Activated CD8-positive, alpha-beta memory T cell treated with anti-CD3 and anti-CD28 coated beads, Interleukin-2, amount 50 U/mL, for 48 hours (primary cell): ENCODE data around the gene TBC1D24.

ENCODE experiments used
- DNase-seq: peaks from one replicate; pipeline ENCODE4 v3.0.0-alpha.2; 2020

The TBC1D24 gene

GRCh38 chr16:2483939-2484897 lies 9.3 kb downstream of the TBC1D24 start:
- no peak for DNase-seq

- DNase-seq, result no peak
Observed at GRCh38 chr16:2484898-2485508, 10.1 kb downstream of the TBC1D24 start.

- no peak for DNase-seq
Observed at GRCh38 chr16:2485811-2486507, 11.0 kb downstream of the TBC1D24 start.

GRCh38 chr16:2486645-2487516 lies 12.0 kb downstream of the TBC1D24 start:
- peak; percentile 83 for DNase-seq

- no peak for DNase-seq
Observed at GRCh38 chr16:2487517-2487842, 12.6 kb downstream of the TBC1D24 start.

GRCh38 chr16:2487903-2488531 lies 13.1 kb downstream of the TBC1D24 start:
- no peak for DNase-seq

- no peak for DNase-seq
Observed at GRCh38 chr16:2489581-2489980, 14.7 kb downstream of the TBC1D24 start.

- no peak for DNase-seq
Observed at GRCh38 chr16:2490190-2491105, 15.5 kb downstream of the TBC1D24 start.

GRCh38 chr16:2492292-2492691 lies 17.4 kb downstream of the TBC1D24 start:
- DNase-seq, result no peak

GRCh38 chr16:2493605-2494004 lies 18.7 kb downstream of the TBC1D24 start:
- no peak for DNase-seq

- no peak for DNase-seq
Observed at GRCh38 chr16:2494616-2495015, 19.7 kb downstream of the TBC1D24 start.

- no peak for DNase-seq
Observed at GRCh38 chr16:2495041-2495440, 20.1 kb downstream of the TBC1D24 start.

GRCh38 chr16:2496223-2497115 lies 21.5 kb downstream of the TBC1D24 start:
- no peak for DNase-seq

- no peak for DNase-seq
Observed at GRCh38 chr16:2497116-2497630, 22.2 kb downstream of the TBC1D24 start.

- no peak for DNase-seq
Observed at GRCh38 chr16:2497695-2498484, 23.0 kb downstream of the TBC1D24 start.

- no peak for DNase-seq
Observed at GRCh38 chr16:2498531-2499253, 23.8 kb downstream of the TBC1D24 start.

- no peak for DNase-seq
Observed at GRCh38 chr16:2499454-2499853, 24.5 kb downstream of the TBC1D24 start.

- DNase-seq, result no peak
Observed at GRCh38 chr16:2499890-2500429, 25.0 kb downstream of the TBC1D24 start.
